ENCODE measurements around the gene DDX20. TPM values are rescaled to one million over a fixed set of nuclear protein-coding genes. Genes with fewer than 3 reads are reported as not detected.
"Not testable (repeated sequence)": the region's sequence is repeated elsewhere in the genome, so short reads cannot be mapped to it uniquely, and the experiment has no call there.

The DDX20 gene
- polyA plus RNA-seq, 1 donor, result 11.4 TPM

DNA sequence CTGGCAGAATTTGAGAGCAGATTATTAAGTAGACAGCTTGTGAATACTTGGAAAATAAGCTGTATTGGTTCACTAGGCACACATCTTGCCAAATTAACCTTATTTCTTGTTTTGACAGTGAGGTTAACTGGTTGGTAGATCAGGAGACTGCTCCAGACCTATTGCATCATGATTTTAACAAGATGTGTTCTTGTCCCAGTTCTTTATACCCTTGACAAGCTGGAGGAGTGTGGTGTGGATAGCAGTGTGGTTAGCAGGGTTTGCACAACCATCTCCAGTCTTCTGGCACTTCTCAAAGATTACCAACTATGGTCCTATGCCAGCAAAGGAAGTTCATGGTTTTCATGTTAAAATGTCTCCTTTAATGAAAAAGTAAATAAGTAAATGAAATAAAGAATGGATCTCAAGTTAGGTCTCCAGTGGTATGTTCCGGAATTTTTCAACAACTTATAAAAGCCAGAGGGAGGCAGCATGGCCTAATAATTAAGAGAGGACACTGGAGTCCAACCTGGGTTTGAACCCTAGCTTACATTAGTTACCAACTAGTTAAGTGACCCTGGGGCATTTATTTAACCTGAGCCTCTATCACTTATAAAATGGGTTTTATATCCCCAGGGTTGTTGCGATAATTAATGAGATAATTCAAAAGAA is 34.1 kb downstream of the DDX20 start:
- DNase-seq (ENCODE audit: low read depth), result no peak

DNA sequence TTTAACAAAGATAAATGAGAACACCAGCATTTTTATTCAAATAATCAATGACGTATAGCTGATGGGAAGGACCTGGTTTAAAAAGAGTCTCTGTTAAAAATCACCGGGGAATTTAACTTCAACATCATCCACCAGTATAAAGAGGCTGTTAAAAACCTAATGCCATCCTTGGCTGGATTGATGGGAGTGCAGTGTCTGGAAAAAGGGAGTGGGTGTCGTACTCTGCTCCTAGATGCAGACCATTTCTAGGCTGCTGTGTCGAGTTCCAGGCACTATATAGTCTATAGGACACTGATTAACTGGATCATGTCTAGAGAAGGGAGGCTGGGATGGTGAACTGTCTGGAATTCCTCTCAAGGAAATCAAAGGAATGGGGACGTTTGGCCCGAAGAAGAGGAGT is 36.1 kb downstream of the DDX20 start:
- DNase-seq (ENCODE audit: low read depth), result no peak

DNA sequence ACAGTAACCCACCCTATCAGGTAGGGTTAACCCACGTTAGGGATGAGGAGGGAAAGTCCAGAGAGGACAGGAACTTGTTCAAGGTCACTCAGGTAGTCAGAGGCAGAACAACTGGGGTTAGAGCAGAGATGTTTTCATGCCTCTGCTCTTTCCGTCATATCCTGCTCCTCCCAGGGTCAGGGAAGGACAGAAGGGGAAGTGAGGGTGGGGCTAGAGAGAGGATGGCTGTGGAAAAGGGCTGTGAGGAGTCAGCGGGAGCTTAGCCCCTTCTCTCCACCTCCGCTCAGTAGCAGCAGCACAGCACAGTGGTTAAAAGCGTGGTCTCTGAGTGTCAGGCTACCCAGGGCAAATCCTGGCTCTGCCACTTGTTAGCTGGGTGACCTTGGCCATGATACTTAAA is 36.5 kb downstream of the DDX20 start:
- DNase-seq (ENCODE audit: low read depth), result no peak

DNA sequence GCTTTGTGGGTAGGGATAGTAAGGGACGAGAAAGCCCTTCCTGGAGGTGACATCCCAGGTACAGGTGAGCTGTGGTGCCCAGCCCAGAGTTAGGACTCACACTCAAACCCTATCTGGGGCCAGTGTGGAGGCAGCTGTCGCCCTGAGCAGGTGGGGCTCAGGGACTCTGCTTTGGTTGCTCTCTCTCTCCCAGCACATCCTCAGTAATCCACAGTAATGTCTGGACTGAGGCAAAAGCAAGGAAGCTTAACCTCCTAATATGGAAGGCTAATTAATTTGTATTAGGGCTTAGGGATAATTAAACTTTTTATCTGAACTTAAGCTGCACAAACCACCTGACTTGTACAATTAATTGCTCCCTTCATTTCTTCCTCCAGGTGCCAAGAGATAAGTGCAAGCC is 38.2 kb downstream of the DDX20 start:
- no peak for DNase-seq (ENCODE audit: low read depth)

DNA sequence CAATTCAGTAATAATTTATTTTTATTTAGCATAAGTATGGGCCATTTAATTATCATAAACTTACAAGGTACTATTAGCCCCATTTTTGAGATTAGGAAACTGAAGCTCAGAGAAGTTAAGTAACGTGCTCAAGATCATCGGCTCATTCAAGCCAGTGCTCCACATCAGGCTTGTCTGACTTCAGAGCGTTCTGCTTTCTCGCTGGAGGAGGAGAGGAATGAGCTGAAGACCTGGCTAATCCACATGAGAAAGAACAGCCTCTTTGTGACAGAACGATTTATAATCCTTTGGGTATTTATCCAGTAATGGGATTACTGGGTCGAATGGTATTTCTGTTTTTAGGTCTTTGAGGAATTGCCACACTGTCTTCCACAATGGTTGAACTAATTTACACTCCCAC is 39.7 kb downstream of the DDX20 start:
- DNase-seq (ENCODE audit: low read depth), result no peak

DNA sequence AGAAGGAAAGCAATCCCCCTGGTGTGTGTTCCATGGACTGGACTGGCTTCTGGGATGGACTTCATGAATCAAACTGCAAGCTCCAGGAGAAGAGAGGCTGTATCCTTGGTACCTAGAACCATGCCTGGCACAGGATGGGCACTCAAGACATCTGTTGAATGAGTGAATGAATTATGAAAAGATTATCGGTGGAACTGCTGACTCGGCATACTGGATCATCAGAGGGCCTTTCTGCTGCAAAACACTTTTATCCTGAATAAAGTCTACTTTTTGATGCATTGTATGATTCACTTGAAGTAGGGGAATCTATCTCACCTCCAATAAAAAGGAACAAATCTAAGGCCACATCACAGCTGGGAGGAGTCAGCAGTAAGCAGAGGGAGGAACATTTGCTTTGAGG is 42.9 kb downstream of the DDX20 start:
- DNase-seq (ENCODE audit: low read depth), result no peak

DNA sequence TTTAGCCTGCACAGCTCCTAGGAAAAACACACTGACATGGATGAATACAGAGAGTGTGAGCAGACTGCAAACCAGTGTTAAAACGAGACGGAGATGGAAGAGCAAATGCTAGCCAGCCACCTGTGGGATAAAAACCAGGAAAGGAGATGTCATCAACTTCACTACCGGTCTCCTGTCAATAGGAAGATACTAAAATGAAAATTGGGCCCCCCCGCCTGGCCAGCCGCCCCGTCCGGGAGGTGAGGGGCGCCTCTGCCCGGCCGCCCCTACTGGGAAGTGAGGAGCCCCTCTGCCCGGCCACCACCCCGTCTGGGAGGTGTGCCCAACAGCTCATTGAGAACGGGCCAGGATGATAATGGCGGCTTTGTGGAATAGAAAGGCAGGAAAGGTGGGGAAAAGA is 44.0 kb downstream of the DDX20 start:
- DNase-seq (ENCODE audit: low read depth), result not testable (repeated sequence)

DNA sequence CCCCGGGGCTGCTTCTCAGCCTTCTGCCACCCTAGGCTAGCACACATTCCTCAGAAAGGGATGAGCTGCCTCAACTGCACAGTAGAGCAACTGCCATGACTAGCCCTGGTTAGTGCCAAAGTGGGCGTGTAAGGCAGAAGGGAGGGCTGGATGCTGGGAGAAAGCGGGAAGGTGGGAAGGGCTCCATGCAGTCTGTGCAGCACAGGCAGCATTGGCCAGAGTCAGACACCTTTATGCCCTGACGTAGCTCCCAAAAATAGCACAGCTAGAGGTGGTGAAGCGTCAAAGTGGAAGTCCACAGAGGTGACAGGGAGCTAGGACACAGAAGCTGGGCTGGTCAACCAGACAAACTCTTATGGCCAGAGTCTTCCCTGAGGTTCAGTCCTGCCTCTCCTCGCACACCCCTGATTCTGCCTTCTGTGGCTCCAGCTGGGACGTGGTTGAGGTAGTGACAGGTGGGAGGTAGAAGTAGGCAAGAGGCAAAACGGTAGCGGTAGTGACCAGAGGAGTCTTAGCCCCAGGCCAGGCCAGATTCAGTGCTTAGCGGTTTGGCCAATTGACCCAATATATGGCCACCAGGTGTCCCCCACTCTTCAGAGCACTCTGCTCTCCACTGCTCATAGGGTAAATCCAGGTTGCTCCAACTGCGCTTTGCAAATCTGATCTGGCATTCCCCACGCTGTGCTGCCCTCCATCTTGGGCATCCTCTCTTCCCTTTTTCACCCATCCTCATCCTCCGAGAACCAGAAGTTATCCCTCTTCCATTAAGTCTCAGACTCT is 45.6 kb downstream of the DDX20 start:
- DNase-seq (ENCODE audit: low read depth), result no peak

DNA sequence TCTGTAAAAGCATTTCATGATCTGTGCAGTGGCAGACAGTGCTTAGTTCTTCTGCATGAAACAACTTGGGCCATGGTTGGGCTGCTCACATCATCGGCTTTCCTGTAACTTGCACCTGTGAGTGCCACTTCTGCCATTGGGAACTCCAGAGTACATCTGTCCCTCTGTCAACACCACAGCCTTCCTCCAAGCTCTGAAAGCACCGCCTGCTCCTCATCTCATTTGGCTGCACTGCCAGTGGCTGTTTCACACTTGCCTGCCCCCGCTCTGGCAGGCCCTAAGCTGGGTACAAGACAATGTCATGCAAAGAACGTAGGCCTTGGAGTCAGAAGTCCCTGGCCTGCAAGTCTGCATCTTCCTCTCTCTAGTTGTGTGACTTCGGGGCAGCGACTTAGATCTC is 46.4 kb downstream of the DDX20 start:
- DNase-seq (ENCODE audit: low read depth), result no peak

DNA sequence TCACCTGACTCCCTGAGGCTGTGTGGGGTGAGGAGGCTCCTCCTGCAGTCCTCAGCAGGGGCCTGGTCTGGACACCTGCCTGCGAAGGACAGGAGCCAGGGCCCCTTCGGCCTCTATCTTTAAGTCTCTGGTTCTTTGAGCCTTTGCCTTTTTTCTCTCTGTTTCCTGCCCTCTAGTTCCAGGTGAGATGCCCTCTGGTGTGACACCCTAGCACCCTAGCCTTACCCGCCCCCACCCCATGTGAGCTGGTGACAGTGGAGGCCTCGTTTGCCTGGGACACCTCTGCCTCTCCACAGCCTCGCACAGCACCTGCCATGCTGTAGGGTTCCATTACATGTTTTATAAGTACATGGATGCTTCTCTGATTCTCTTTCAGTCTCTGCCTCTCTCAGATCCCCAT is 47.3 kb downstream of the DDX20 start:
- DNase-seq (ENCODE audit: low read depth), result no peak

DNA sequence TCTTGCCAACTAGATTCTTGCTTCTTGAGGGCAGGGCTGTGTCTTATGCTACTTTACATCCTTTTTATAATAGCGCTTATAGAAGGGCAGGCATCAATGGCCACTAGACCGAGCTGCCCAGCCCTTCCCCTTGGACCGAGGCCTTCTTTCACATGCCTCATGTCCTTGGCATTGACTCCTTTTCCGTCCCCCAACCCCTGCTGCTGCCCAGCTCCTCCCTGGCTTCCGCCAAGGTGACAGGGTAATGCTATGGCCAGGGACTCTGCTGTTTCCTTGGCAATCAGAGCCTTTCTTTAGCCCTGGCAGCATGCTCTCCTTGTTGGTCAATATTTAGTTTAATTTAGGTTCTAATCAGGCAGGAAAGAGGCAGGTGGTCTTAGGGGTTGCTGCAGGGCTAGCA is 48.2 kb downstream of the DDX20 start:
- DNase-seq (ENCODE audit: low read depth), result no peak

DNA sequence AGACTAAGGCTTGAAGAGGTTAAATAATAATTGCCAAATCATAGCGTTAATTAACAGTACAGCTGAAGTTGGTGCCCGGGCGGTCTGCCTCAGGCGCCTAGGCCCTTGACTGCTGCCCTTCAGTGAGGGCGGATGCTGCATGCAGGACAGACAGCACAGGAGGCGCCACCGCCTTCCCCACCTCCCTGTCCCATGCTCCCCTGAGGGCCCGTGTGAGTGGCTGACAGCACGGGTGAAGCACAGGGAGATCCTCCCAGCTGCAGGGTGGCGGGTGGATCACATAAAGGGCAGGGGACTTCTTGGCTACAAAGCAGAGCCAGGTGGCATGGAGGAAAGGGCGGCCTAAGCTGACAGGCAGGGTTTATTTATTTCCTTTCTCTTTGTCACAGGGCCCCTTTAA is 49.1 kb downstream of the DDX20 start:
- DNase-seq (ENCODE audit: low read depth), result no peak

DNA sequence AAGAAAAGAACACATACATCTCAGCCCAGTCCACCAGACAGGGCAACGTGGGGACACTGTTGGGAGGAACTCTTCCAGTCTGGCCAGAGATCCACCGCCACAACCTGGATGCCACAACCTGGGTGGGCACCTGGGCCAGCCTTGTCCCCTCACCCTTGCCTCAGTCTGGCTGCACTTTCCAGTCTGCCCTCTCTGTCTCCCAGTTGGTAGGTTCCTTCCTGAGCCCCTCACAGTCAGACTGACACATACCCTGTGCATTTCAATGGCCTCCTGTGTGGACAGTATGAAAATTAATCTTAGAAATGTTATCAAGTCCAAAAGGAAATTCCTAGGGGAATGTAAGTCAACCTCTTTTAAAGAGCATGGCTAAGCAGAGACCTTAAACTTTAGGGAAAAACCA is 49.5 kb downstream of the DDX20 start:
- DNase-seq (ENCODE audit: low read depth), result no peak

DNA sequence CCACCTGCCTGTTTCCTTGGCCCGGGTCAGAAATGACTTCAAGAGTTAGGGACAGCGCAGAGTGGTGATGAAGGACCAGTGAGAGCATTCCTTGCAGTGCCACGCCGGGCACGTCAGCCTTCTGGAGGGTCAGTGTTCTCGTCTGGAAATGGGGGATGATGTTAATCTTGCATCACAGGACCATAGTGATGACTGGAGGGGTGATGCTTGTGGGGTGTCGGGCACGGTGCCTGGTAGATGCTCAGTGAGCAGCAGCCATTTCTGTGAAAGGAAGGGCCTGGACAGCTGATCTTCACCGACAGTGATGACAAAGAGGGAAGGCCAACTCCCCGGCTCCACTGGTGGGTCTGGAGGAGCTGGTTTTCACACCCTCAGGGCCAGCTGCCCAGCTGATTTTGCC is 56.2 kb downstream of the DDX20 start:
- no peak for DNase-seq (ENCODE audit: low read depth)

DNA sequence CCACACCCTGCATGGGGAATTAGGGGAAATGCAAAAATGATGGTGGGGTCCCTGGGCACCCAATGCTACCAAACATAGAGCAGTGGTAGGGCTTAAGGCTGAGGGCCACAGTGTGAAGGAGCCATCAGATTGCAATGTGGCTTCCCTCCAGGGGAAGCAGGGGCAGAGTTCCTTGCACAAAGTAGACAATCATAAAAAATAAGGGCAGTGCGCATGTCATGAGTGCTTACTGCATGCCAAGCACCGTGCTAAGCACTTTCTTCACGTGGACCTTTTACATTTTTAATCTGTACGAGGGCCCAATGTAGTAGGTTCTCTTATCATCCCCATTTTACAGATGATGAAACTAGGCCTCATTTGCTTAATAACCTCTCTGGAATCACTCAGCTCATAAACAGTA is 56.6 kb downstream of the DDX20 start:
- DNase-seq (ENCODE audit: low read depth), result no peak

DNA sequence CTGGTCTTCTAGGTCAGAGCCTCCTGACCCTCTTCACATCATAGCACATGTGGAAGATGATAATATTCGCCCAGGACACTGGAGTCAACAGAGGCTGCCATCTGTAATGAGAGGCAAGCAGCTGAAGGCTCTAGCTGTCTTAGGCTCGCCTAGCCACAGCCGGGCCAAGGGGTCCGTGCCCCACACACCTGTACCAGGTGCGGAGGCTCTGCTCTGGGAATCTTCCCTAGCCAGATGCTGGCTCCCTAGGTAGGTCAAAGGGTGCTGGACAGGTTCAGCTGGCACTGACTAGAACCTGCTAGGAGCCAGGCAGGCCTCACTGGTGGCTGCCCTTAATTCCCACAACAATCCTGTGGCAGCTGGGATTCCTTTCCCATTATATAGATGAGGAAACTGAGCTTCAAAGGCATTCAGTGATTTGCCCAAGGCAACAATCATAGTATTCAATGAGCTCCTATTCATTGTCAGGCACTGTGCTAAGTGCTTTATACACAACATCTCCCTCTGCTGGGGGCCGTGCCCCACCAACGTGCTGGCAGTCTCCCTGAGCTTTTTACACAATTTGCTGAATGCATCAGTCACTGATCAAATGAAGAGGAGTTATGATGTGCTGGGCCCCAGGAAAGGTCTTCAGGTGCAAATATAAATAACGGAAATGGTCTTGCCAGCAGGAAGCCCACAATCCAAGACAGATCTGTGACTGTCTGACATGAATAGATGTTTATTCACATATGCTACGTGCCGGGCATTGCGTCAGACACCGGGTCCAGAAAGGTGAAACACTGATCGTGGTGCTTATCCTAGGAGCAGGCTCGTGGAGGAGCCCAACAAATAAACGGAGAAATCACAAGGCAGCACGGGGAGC is 58.0 kb downstream of the DDX20 start:
- DNase-seq (ENCODE audit: low read depth), result no peak

DNA sequence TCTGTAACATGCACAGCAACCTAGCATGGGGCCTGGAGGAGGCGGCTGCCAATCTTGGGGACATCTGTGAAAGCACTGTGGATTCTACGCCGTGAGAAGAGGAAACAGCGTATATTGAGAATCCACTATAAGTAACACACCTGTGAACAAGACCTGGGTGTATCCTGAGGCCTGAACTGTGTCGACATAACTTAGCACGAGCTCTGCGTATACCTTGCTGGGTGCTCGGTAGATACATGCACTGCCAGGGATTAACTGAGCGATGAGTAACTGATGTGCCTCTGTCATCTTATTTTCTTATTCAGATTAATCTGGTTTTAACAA is 58.6 kb downstream of the DDX20 start:
- DNase-seq (ENCODE audit: low read depth), result no peak

DNA sequence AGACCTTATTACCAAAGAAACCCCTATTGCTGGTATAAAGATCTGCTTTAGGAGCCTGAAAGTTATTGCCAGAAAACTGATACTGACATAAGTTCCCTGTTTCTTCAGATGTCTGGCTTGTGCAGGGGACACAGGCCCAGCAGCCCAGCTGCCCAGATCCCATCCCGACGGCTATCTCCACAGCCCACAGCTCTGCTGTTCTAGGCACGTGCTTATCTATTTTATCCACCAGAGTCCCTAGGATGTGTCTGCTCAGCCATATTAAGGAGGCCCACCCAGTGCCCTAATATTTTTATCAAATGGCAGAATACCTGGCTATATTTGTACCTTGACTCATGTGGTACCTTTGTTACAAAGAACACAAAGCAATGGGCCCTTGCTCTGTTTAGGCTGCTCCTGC is 58.9 kb downstream of the DDX20 start:
- no peak for DNase-seq (ENCODE audit: low read depth)

Other genes with a start within 250 kb of the DDX20 start
- 48.6 TPM for gene RAP1A, start 136.1 kb upstream of the DDX20 start, polyA plus RNA-seq (ENCODE audit: insufficient read length)
- gene INKA2, start 16.5 kb upstream of the DDX20 start, polyA plus RNA-seq (ENCODE audit: insufficient read length), result 61.5 TPM
- 1.5 TPM for gene KCND3, start 233.8 kb downstream of the DDX20 start, polyA plus RNA-seq (ENCODE audit: insufficient read length)

All from forelimb muscle (tissue), 1 donor.